HCT116 (cell line): ENCODE data around the gene ZNF148. TPM values are rescaled to one million over a fixed set of nuclear protein-coding genes. Genes with fewer than 3 reads are reported as not detected.

Experiments
- ATAC-seq: fragments of 200-7000 bp; cut with Tn5 transposase; 2 replicates; pipeline ENCODE4 v1.9.1; 2020; ENCODE audit warnings: mild to moderate bottlenecking, moderate library complexity
- Bru-seq: library from RNA; stranded (reverse); fragments of 400-500 nt; gene quantifications from one replicate; lab custom pipeline; 2021; lab: Mats Ljungman, UMichigan
- BruChase-seq, 2 experiments: library from RNA; stranded (reverse); fragments of 400-500 nt; gene quantifications; one replicate each; lab custom pipeline; 2021; lab: Mats Ljungman, UMichigan
- BruUV-seq: library from RNA; stranded (reverse); fragments of 400-500 nt; replicated peaks from 2 replicates; lab custom pipeline; 2021; lab: Mats Ljungman, UMichigan
- CTCF ChIA-PET: fragments of 300-600 bp; sonication (Branson Sonifier 250); formaldehyde crosslinking; loops from one replicate; lab custom pipeline; 2021; ENCODE audit warnings: antibody characterized with exemption; lab: Charles Lee
- POLR2A ChIA-PET: fragments of 300-600, 350-600 bp; sonication (Branson Sonifier 250); formaldehyde crosslinking; loops from one replicate; lab custom pipeline; 2021; ENCODE audit warnings: antibody characterized with exemption; lab: Charles Lee
- RAD21 ChIA-PET, 2 experiments: fragments of 300-600 bp; sonication (Branson Sonifier 250); formaldehyde crosslinking; loops; one replicate each; lab custom pipeline; 2023; ENCODE audit warnings: low total read pairs in 2 of 2; ENCODE audit not compliant: uncharacterized antibody in 2 of 2, unreplicated experiment in 2 of 2, low non-redundant PET in 1 of 2; lab: Charles Lee
- DNase-seq: peaks from one replicate; pipeline ENCODE4 v3.0.0-alpha.2; 2010; ENCODE audit warnings: low read depth, low spot score
- H2AFZ ChIP-seq: fragments of 200-600 bp; shearing (Covaris generic), sonication (generic); 2 replicates; pipeline ENCODE4 v1.6.1; 2017; ENCODE audit warnings: low read depth, mixed run types, mixed read lengths, antibody characterized with exemption, low read length; ENCODE audit not compliant: poor library complexity, severe bottlenecking
- H3K27ac ChIP-seq: 2 replicates; pipeline ENCODE4 v1.5.1; 2012; ENCODE audit warnings: low read depth, low read length
- H3K27me3 ChIP-seq: fragments of 200-600 bp; sonication (generic); 2 replicates; pipeline ENCODE4 v1.6.1; 2016; ENCODE audit warnings: mixed run types, low read length, mixed read lengths; ENCODE audit not compliant: insufficient read depth
- H3K36me3 ChIP-seq, 2 experiments: fragments of 200-500 bp in 1 of 2; fragments of 200-600 bp in 1 of 2; sonication (Bioruptor generic) in 1 of 2; sonication (generic) in 1 of 2; 2 replicates each; pipeline versions ENCODE4 v1.5.1 to v1.6.1; 2014 to 2016; ENCODE audit warnings: low read length in 2 of 2, inconsistent platforms in 1 of 2, mixed read lengths in 1 of 2, mixed run types in 1 of 2; ENCODE audit not compliant: insufficient read depth in 2 of 2, control insufficient read depth in 1 of 2
- H3K4me1 ChIP-seq, 2 experiments: fragments of 200-600 bp in 1 of 2; sonication (generic) in 1 of 2; 2 replicates each; pipeline versions ENCODE4 v1.5.1 to v1.6.1; 2012 to 2017; ENCODE audit warnings: low read length in 2 of 2, inconsistent platforms in 1 of 2, mild to moderate bottlenecking in 1 of 2, mixed read lengths in 1 of 2, mixed run types in 1 of 2, moderate library complexity in 1 of 2; ENCODE audit not compliant: insufficient read depth in 2 of 2, control insufficient read depth in 1 of 2
- H3K4me2 ChIP-seq: fragments of 200-600 bp; sonication (generic); 2 replicates; pipeline ENCODE4 v1.6.1; 2017; ENCODE audit warnings: mixed run types, low read length, mixed read lengths
- H3K4me3 ChIP-seq, 2 experiments: fragments of 200-600 bp in 1 of 2; sonication (generic) in 1 of 2; replicated peaks in 1 of 2; 2 replicates each; pipeline ENCODE4 v1.5.1; 2011 to 2016; ENCODE audit warnings: low read length in 2 of 2, control low read depth in 1 of 2, low read depth in 1 of 2, mild to moderate bottlenecking in 1 of 2, mixed read lengths in 1 of 2, mixed run types in 1 of 2
- H3K79me2 ChIP-seq: fragments of 200-600 bp; sonication (generic); 2 replicates; pipeline ENCODE4 v1.6.1; 2017; ENCODE audit warnings: mild to moderate bottlenecking, mixed run types, low read length, moderate library complexity, mixed read lengths; ENCODE audit not compliant: insufficient read depth
- H3K9ac ChIP-seq: fragments of 200-600 bp; sonication (generic); 2 replicates; pipeline ENCODE4 v1.6.1; 2016; ENCODE audit warnings: low read length, mixed read lengths
- H3K9me2 ChIP-seq: fragments of 200-600 bp; sonication (generic), shearing (Covaris generic); 2 replicates; pipeline ENCODE4 v1.6.1; 2017; ENCODE audit warnings: mixed run types, mild to moderate bottlenecking, moderate library complexity; ENCODE audit not compliant: insufficient read depth
- H3K9me3 ChIP-seq, 2 experiments: fragments of 200-500 bp in 1 of 2; fragments of 200-600 bp in 1 of 2; sonication (Bioruptor generic) in 1 of 2; sonication (generic) in 1 of 2; 2 replicates each; pipeline ENCODE4 v1.6.1; 2014 to 2017; ENCODE audit warnings: low read length in 2 of 2, mixed read lengths in 2 of 2, inconsistent platforms in 1 of 2, low read depth in 1 of 2, mild to moderate bottlenecking in 1 of 2, mixed run types in 1 of 2, moderate library complexity in 1 of 2; ENCODE audit not compliant: control insufficient read depth in 1 of 2, insufficient read depth in 1 of 2
- H4K20me1 ChIP-seq: fragments of 200-600 bp; sonication (generic), shearing (Covaris generic); 2 replicates; pipeline ENCODE4 v1.6.1; 2017; ENCODE audit warnings: mixed run types, mild to moderate bottlenecking, moderate library complexity; ENCODE audit not compliant: insufficient read depth
- ELF1 ChIP-seq: IDR thresholded peaks from 2 replicates; pipeline ENCODE4 v1.6.1; 2012; ENCODE audit warnings: low read depth, borderline replicate concordance
- POLR2A ChIP-seq: IDR thresholded peaks from 2 replicates; pipeline ENCODE4 v1.7.0; 2011; ENCODE audit warnings: borderline replicate concordance; ENCODE audit not compliant: insufficient read depth, insufficient read length; ENCODE audit errors: extremely low read depth
- POLR2AphosphoS5 ChIP-seq: IDR thresholded peaks from 2 replicates; pipeline ENCODE4 v1.6.1; 2011; ENCODE audit warnings: mild to moderate bottlenecking, low read depth, low read length, moderate library complexity
- SIN3A ChIP-seq: IDR thresholded peaks from 2 replicates; pipeline ENCODE4 v1.6.1; 2012; ENCODE audit warnings: low read depth
- SP1 ChIP-seq: IDR thresholded peaks from 2 replicates; pipeline ENCODE4 v1.6.1; 2012; ENCODE audit warnings: low read depth
- YY1 ChIP-seq: IDR thresholded peaks from 2 replicates; pipeline ENCODE4 v1.6.1; 2011; ENCODE audit warnings: low read length, low read depth, moderate library complexity, mild to moderate bottlenecking; ENCODE audit not compliant: insufficient replicate concordance; ENCODE audit errors: extremely low read depth
- ZFX ChIP-seq: fragments of 450-650 bp; IDR thresholded peaks from 2 replicates; pipeline ENCODE4 v1.6.1; 2017
- intact Hi-C: fragments of 100-400 bp; cut with micrococcal nuclease; formaldehyde crosslinking; loops from 2 replicates; pipeline ENCODE4 v1.10.0; 2022
- long read RNA-seq: library from polyadenylated mRNA; unstranded; transcript quantifications from one replicate; pipeline ENCODE4 v2.0.0, GENCODE V29; 2021; ENCODE audit not compliant: unreplicated experiment
- polyA plus RNA-seq: library from polyadenylated mRNA; unstranded; fragments of >200 nt; gene quantifications from 2 replicates; pipeline ENCODE4 v1.2.1, GENCODE V29; 2012; ENCODE audit warnings: missing spikeins
- total RNA-seq: library from RNA; stranded (reverse); gene quantifications from one replicate; pipeline ENCODE4 v1.2.1, GENCODE V29; 2021; ENCODE audit not compliant: unreplicated experiment
- TF ChIP-seq, protein P1 (sequence below), 3 experiments: fragments of 200-600 bp in 1 of 3; sonication (generic) in 1 of 3; IDR thresholded peaks in 2 of 3; conservative IDR thresholded peaks in 1 of 3; 2 replicates each; pipeline ENCODE4 v1.5.1; 2012 to 2017; ENCODE audit warnings: low read depth in 2 of 3, low read length in 2 of 3, antibody characterized with exemption in 1 of 3, borderline replicate concordance in 1 of 3, control low read depth in 1 of 3, mild to moderate bottlenecking in 1 of 3, mixed read lengths in 1 of 3, mixed run types in 1 of 3, moderate library complexity in 1 of 3; ENCODE audit not compliant: insufficient read depth in 1 of 3
- TF ChIP-seq, protein P2 (sequence below): IDR thresholded peaks from 2 replicates; pipeline ENCODE4 v1.6.1; 2012; ENCODE audit warnings: low read depth
- TF ChIP-seq, protein P3 (sequence below): IDR thresholded peaks from 2 replicates; pipeline ENCODE4 v1.6.1; 2011; ENCODE audit warnings: mild to moderate bottlenecking, low read length, moderate library complexity; ENCODE audit not compliant: insufficient replicate concordance; ENCODE audit errors: extremely low read depth

Gene ZNF148, protein sequence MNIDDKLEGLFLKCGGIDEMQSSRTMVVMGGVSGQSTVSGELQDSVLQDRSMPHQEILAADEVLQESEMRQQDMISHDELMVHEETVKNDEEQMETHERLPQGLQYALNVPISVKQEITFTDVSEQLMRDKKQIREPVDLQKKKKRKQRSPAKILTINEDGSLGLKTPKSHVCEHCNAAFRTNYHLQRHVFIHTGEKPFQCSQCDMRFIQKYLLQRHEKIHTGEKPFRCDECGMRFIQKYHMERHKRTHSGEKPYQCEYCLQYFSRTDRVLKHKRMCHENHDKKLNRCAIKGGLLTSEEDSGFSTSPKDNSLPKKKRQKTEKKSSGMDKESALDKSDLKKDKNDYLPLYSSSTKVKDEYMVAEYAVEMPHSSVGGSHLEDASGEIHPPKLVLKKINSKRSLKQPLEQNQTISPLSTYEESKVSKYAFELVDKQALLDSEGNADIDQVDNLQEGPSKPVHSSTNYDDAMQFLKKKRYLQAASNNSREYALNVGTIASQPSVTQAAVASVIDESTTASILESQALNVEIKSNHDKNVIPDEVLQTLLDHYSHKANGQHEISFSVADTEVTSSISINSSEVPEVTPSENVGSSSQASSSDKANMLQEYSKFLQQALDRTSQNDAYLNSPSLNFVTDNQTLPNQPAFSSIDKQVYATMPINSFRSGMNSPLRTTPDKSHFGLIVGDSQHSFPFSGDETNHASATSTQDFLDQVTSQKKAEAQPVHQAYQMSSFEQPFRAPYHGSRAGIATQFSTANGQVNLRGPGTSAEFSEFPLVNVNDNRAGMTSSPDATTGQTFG
- total RNA-seq (35.0 TPM), Bru-seq, nascent RNA (percentile 88 among the genes with signal in this experiment), BruChase-seq, experiment 1, labeled RNA remaining after a 6-hour chase (percentile 82 among the genes with signal in this experiment), BruChase-seq, experiment 2, labeled RNA remaining after a 2-hour chase (percentile 89 among the genes with signal in this experiment)
- 8.7 and 12.1 TPM in 2 replicates for polyA plus RNA-seq
- long read RNA-seq, full-length matches to known transcripts, result 21 of 30 reads
- long read RNA-seq, partial matches to known transcripts, result 1 of 30 reads
- long read RNA-seq, other reads (novel, unspliced or antisense), result 8 of 30 reads

DNA sequence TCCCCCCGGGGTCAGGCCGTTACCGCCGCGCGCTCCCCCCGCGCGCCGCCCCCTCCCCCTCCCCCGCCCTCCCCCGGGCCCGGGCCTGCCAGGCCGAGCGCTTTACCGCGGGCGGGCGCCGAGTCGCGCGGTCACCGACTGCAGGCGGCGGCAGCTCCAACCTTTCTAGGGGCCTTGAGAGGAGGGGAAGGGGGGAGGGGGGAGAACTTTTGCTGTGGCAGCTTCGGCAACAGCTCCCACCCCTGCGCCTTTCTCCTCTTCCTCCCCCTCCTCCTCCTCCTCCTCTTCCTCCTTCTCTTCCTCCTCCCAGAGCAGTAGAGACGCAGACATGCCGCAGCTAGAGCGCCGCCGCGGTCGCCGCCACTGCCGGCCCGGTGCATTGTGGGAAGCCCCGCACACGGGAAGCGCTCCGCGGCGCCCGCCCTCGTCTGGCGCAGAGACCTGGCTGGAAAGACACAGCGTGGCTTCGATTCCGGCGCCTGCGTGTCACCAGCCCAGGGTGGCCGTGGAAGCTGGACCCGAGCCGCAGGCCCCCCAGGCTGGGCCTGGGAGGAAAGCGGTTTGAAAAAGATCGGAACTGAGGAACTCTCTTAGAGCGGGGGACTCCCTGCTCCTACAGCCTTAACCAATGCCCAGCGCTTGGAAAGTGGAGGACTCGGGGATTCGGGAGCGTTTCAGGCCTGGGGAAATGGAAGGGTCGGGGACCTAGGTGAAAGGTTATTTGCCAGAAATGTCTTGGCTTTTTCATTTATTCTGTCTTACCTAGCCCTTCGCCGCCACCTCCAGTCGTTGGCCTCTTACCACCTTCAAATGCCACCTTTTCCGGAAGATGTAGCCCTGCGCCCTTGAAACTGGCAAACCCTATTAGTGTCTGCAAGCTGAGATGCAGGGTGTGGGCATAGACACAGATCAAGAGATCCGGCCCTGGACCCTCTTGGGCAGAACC, at the start of gene ZNF148:
Gene ZNF148, minus strand, starts transcription at position 330 of the 946 bp plus-strand sequence. CDS start 61,685 bp downstream, outside the sequence.
- Histone ChIP-seq H3K4me3 (peak within 1 kb of the TSS; percentile 95 to 96), H4K20me1 (no peaks in the 10 kb centered on the region), H3K9ac (peak within 1 kb of the TSS; percentile 95), H3K27me3 (no peaks in the 10 kb centered on the region), H3K4me2 (peak within 1 kb of the TSS; percentile 91), H3K27ac (peak within 1 kb of the TSS; percentile 65), H3K9me2 (no peaks in the 10 kb centered on the region), H3K4me1 (peaks cover 9 to 18% of the 10 kb centered on the region in 2 experiments; a peak in 3 of 4 replicates), H3K79me2 (peaks cover 53% of the 10 kb centered on the region), H3K9me3 (no peaks in the 10 kb centered on the region), H3K36me3 (peaks cover 0 to 3% of the 10 kb centered on the region in 2 experiments; a peak in 1 of 4 replicates), H2AFZ (peak within 1 kb of the TSS; percentile 54)
- TSS peak; percentile 74 for BruUV-seq
- CTCF ChIA-PET, result interaction anchor here (1.2 kb wide), 1 partner anchor 220 kb away, joined by 3 read pairs; the partner anchor contains the start of gene OSBPL11
- POLR2A ChIA-PET, result interaction anchor here (1.5 kb wide), 1 partner anchor 15 kb away, joined by 5 read pairs; no protein-coding TSS in a partner anchor
- intact Hi-C loops, result no loop called here
- DNase-seq (peak; percentile 66), ATAC-seq (peak; percentile 88)
- RAD21 ChIA-PET, result no interaction called here
- TF ChIP-seq, protein P1, sequence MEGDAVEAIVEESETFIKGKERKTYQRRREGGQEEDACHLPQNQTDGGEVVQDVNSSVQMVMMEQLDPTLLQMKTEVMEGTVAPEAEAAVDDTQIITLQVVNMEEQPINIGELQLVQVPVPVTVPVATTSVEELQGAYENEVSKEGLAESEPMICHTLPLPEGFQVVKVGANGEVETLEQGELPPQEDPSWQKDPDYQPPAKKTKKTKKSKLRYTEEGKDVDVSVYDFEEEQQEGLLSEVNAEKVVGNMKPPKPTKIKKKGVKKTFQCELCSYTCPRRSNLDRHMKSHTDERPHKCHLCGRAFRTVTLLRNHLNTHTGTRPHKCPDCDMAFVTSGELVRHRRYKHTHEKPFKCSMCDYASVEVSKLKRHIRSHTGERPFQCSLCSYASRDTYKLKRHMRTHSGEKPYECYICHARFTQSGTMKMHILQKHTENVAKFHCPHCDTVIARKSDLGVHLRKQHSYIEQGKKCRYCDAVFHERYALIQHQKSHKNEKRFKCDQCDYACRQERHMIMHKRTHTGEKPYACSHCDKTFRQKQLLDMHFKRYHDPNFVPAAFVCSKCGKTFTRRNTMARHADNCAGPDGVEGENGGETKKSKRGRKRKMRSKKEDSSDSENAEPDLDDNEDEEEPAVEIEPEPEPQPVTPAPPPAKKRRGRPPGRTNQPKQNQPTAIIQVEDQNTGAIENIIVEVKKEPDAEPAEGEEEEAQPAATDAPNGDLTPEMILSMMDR (IDR thresholded peaks at IDR 0.05 in 2 of 3, conservative IDR thresholded peaks at IDR 0.05 in 1 of 3; ENCODE audit: borderline replicate concordance in 1 of 3, insufficient read depth in 1 of 3, low read depth in 2 of 3, low read length in 2 of 3), result no peak
- TF ChIP-seq POLR2AphosphoS5 (peak; percentile 93), POLR2A (peak; percentile 82), ZFX (peak; percentile 91), SIN3A (peak; percentile 84), SP1 (peak; percentile 50), ELF1 (peak; percentile 82), YY1 (peak; percentile 83)
- TF ChIP-seq, protein P2, sequence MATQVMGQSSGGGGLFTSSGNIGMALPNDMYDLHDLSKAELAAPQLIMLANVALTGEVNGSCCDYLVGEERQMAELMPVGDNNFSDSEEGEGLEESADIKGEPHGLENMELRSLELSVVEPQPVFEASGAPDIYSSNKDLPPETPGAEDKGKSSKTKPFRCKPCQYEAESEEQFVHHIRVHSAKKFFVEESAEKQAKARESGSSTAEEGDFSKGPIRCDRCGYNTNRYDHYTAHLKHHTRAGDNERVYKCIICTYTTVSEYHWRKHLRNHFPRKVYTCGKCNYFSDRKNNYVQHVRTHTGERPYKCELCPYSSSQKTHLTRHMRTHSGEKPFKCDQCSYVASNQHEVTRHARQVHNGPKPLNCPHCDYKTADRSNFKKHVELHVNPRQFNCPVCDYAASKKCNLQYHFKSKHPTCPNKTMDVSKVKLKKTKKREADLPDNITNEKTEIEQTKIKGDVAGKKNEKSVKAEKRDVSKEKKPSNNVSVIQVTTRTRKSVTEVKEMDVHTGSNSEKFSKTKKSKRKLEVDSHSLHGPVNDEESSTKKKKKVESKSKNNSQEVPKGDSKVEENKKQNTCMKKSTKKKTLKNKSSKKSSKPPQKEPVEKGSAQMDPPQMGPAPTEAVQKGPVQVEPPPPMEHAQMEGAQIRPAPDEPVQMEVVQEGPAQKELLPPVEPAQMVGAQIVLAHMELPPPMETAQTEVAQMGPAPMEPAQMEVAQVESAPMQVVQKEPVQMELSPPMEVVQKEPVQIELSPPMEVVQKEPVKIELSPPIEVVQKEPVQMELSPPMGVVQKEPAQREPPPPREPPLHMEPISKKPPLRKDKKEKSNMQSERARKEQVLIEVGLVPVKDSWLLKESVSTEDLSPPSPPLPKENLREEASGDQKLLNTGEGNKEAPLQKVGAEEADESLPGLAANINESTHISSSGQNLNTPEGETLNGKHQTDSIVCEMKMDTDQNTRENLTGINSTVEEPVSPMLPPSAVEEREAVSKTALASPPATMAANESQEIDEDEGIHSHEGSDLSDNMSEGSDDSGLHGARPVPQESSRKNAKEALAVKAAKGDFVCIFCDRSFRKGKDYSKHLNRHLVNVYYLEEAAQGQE, result no peak
- TF ChIP-seq, protein P3, sequence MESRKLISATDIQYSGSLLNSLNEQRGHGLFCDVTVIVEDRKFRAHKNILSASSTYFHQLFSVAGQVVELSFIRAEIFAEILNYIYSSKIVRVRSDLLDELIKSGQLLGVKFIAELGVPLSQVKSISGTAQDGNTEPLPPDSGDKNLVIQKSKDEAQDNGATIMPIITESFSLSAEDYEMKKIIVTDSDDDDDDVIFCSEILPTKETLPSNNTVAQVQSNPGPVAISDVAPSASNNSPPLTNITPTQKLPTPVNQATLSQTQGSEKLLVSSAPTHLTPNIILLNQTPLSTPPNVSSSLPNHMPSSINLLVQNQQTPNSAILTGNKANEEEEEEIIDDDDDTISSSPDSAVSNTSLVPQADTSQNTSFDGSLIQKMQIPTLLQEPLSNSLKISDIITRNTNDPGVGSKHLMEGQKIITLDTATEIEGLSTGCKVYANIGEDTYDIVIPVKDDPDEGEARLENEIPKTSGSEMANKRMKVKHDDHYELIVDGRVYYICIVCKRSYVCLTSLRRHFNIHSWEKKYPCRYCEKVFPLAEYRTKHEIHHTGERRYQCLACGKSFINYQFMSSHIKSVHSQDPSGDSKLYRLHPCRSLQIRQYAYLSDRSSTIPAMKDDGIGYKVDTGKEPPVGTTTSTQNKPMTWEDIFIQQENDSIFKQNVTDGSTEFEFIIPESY, result no peak
